Measurements from ENCODE around the gene CHN2. TPM values are rescaled to one million over a fixed set of nuclear protein-coding genes. Genes with fewer than 3 reads are reported as not detected.

CHN2 gene
- total RNA-seq, 1 experiment from 2014 or later = 5.0 TPM

- no peak overlapping the region for H3K4me3 Mint-ChIP-seq
- H3K36me3 Mint-ChIP-seq = no peaks in the 10 kb centered on the region
- CTCF ChIA-PET = interaction anchor here (0.6 to 0.7 kb wide), 2 partner anchors 24 to 230 kb away, joined by 3 read pairs; no protein-coding TSS in a partner anchor
- no peaks in the 10 kb centered on the region for H3K27me3 Mint-ChIP-seq (ENCODE audit: low read depth)
- peaks cover 7% of the 10 kb centered on the region for H3K4me1 Mint-ChIP-seq
- H3K9me3 Mint-ChIP-seq = no peaks in the 10 kb centered on the region
- DNase-seq (ENCODE audit: low spot score) = no peak
- TF ChIP-seq ATF6 (CRISPR knock-in tag; IDR thresholded peaks at IDR 0.05) (no peak), ESRRA (CRISPR knock-in tag; IDR thresholded peaks at IDR 0.05; ENCODE audit: borderline replicate concordance) (no peak), AFF4 (CRISPR knock-in tag; IDR thresholded peaks at IDR 0.05; ENCODE audit: borderline replicate concordance) (no peak), ZNF219 (CRISPR knock-in tag; IDR thresholded peaks at IDR 0.05; ENCODE audit: borderline replicate concordance) (no peak), NR3C1 (CRISPR knock-in tag; conservative IDR thresholded peaks at IDR 0.05; ENCODE audit: low read depth) (no peak), ZNF671 (CRISPR knock-in tag; IDR thresholded peaks at IDR 0.05) (no peak), MLX (CRISPR knock-in tag; IDR thresholded peaks at IDR 0.05) (no peak), SOX15 (CRISPR knock-in tag; IDR thresholded peaks at IDR 0.05) (no peak), SMAD4 (CRISPR knock-in tag; IDR thresholded peaks at IDR 0.05) (no peak)
- TF ChIP-seq, protein P1, sequence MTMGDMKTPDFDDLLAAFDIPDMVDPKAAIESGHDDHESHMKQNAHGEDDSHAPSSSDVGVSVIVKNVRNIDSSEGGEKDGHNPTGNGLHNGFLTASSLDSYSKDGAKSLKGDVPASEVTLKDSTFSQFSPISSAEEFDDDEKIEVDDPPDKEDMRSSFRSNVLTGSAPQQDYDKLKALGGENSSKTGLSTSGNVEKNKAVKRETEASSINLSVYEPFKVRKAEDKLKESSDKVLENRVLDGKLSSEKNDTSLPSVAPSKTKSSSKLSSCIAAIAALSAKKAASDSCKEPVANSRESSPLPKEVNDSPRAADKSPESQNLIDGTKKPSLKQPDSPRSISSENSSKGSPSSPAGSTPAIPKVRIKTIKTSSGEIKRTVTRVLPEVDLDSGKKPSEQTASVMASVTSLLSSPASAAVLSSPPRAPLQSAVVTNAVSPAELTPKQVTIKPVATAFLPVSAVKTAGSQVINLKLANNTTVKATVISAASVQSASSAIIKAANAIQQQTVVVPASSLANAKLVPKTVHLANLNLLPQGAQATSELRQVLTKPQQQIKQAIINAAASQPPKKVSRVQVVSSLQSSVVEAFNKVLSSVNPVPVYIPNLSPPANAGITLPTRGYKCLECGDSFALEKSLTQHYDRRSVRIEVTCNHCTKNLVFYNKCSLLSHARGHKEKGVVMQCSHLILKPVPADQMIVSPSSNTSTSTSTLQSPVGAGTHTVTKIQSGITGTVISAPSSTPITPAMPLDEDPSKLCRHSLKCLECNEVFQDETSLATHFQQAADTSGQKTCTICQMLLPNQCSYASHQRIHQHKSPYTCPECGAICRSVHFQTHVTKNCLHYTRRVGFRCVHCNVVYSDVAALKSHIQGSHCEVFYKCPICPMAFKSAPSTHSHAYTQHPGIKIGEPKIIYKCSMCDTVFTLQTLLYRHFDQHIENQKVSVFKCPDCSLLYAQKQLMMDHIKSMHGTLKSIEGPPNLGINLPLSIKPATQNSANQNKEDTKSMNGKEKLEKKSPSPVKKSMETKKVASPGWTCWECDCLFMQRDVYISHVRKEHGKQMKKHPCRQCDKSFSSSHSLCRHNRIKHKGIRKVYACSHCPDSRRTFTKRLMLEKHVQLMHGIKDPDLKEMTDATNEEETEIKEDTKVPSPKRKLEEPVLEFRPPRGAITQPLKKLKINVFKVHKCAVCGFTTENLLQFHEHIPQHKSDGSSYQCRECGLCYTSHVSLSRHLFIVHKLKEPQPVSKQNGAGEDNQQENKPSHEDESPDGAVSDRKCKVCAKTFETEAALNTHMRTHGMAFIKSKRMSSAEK (CRISPR knock-in tag; IDR thresholded peaks at IDR 0.05; ENCODE audit: borderline replicate concordance) = no peak
- POLR2A ChIA-PET = no interaction called here
- no peak overlapping the region for H3K27ac Mint-ChIP-seq
- ATAC-seq = no peak
Measured at GRCh38 chr7:29435167-29435566, 240.6 kb downstream of the CHN2 start.

DNA sequence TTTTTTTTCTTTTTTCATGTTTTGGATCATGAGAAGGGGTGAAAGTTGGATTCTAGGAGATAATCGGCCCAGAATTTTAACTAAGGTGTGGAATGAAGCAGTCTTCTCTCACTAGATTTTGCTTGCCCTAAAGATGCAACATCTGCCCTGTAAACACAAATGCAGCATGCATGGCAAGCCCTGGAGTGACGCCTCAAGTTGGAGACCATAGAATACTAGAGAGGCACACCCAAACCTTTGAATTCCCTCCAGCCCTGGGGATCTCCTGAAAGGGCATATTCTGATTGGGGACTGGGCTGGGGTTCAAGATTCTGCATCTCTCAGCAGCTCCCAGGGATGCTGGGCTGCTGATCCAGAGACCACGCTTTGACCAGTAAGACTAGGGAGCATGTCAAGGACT lies 241.3 kb downstream of the CHN2 start:
- H3K4me1 Mint-ChIP-seq = no peaks in the 10 kb centered on the region
- no peak for DNase-seq (ENCODE audit: low spot score)
- ChIA-PET POLR2A (no interaction called here), CTCF (interaction anchor here (0.6 to 0.7 kb wide), 2 partner anchors 24 to 231 kb away, joined by 3 read pairs; no protein-coding TSS in a partner anchor)
- no peaks in the 10 kb centered on the region for H3K36me3 Mint-ChIP-seq
- no peak for ATAC-seq
- no peak overlapping the region for H3K27ac Mint-ChIP-seq
- no peaks in the 10 kb centered on the region for H3K9me3 Mint-ChIP-seq
- no peak overlapping the region for H3K4me3 Mint-ChIP-seq
- no peaks in the 10 kb centered on the region for H3K27me3 Mint-ChIP-seq (ENCODE audit: low read depth)
- TF ChIP-seq NR1H2 (CRISPR knock-in tag; IDR thresholded peaks at IDR 0.05) = no peak
- no peak for TF ChIP-seq AR (CRISPR knock-in tag; IDR thresholded peaks at IDR 0.05)
- no peak for TF ChIP-seq TEAD4 (CRISPR knock-in tag; IDR thresholded peaks at IDR 0.05)
- TF ChIP-seq JUN (CRISPR knock-in tag; IDR thresholded peaks at IDR 0.05) = no peak
- TF ChIP-seq, protein P2, sequence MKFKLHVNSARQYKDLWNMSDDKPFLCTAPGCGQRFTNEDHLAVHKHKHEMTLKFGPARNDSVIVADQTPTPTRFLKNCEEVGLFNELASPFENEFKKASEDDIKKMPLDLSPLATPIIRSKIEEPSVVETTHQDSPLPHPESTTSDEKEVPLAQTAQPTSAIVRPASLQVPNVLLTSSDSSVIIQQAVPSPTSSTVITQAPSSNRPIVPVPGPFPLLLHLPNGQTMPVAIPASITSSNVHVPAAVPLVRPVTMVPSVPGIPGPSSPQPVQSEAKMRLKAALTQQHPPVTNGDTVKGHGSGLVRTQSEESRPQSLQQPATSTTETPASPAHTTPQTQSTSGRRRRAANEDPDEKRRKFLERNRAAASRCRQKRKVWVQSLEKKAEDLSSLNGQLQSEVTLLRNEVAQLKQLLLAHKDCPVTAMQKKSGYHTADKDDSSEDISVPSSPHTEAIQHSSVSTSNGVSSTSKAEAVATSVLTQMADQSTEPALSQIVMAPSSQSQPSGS (CRISPR knock-in tag; IDR thresholded peaks at IDR 0.05; ENCODE audit: borderline replicate concordance, low read depth) = no peak
- TF ChIP-seq KAT7 (CRISPR knock-in tag; IDR thresholded peaks at IDR 0.05; ENCODE audit: borderline replicate concordance) = no peak

All from WTC11 (cell line).